ENCODE results near the gene MIPOL1.

The MIPOL1 gene

DNA sequence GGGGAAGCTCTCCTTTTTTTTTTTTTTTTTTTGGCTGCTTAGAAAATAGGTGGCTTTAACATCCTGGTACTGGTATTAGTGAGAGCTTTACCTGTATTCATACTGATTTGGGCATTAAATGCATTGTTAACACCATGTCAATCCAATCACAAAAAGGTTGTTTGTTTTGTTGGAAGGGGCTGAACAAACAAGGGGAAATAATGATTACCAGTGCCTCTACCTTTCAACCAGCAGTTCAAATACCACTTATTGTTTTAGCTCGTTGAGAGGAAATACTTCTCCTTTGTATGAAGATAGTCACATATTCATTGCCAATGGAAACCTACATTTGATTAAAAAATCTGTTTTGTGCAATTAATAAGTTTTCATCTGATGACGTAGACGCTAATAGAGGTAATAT, 72.9 kb downstream of the MIPOL1 start:
- H3K79me2 ChIP-seq (ENCODE audit: insufficient read depth, low read length): no peaks in the 10 kb centered on the region
- no peaks in the 10 kb centered on the region for H3K9me2 ChIP-seq (ENCODE audit: low read depth, low read length)
- H3K4me2 ChIP-seq (ENCODE audit: low read length): no peak overlapping the region
- H3K36me3 ChIP-seq (ENCODE audit: insufficient read depth, low read length): no peaks in the 10 kb centered on the region
- H4K20me1 ChIP-seq (ENCODE audit: insufficient read depth, low read length): no peaks in the 10 kb centered on the region
- no peak overlapping the region for H3K9ac ChIP-seq (ENCODE audit: low read length)
- no peak overlapping the region for H2AFZ ChIP-seq (ENCODE audit: low read length)
- H3K4me1 ChIP-seq (ENCODE audit: insufficient read depth, low read length, severe bottlenecking): no peaks in the 10 kb centered on the region
- H3K27ac ChIP-seq (ENCODE audit: low read depth, low read length, poor library complexity, severe bottlenecking): no peak overlapping the region
- no peaks in the 10 kb centered on the region for H3F3A ChIP-seq (ENCODE audit: insufficient read depth, low read length)
- no peaks in the 10 kb centered on the region for H3K27me3 ChIP-seq (ENCODE audit: insufficient read depth, low read length)
- H3K9me3 ChIP-seq (ENCODE audit: low read length): no peaks in the 10 kb centered on the region
- no peak for TF ChIP-seq EZH2 (IDR thresholded peaks at IDR 0.05; ENCODE audit: borderline replicate concordance, low read length)
- H3K4me3 ChIP-seq (ENCODE audit: low read depth, low read length, poor library complexity, severe bottlenecking): no peak overlapping the region

DNA sequence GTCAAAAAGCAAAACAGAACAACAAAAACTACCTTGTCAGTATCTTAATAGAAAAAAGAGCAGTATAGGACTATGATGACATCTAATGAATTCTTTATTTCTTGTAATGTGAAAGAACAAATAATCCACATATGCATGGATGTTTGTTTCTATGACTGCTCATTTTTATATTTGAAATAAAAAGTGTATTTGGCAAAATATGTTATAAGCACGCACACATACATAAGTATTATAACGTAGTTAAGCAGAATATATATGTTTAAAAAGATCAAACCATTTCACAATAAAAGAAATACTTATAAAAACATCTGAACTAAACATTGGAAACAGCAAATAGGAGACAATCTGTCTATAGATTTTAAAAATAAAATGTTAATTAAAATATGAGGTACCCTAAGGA, 74.8 kb downstream of the MIPOL1 start:
- Histone ChIP-seq H3K36me3 (ENCODE audit: insufficient read depth, low read length) (no peaks in the 10 kb centered on the region), H3K27ac (ENCODE audit: low read depth, low read length, poor library complexity, severe bottlenecking) (no peak overlapping the region), H2AFZ (ENCODE audit: low read length) (no peak overlapping the region), H3K9me3 (ENCODE audit: low read length) (no peaks in the 10 kb centered on the region), H3K9me2 (ENCODE audit: low read depth, low read length) (no peaks in the 10 kb centered on the region), H3K4me1 (ENCODE audit: insufficient read depth, low read length, severe bottlenecking) (no peaks in the 10 kb centered on the region), H3K79me2 (ENCODE audit: insufficient read depth, low read length) (no peaks in the 10 kb centered on the region), H3F3A (ENCODE audit: insufficient read depth, low read length) (no peaks in the 10 kb centered on the region), H3K9ac (ENCODE audit: low read length) (no peak overlapping the region), H3K4me3 (ENCODE audit: low read depth, low read length, poor library complexity, severe bottlenecking) (no peak overlapping the region), H3K27me3 (ENCODE audit: insufficient read depth, low read length) (no peaks in the 10 kb centered on the region), H3K4me2 (ENCODE audit: low read length) (no peak overlapping the region), H4K20me1 (ENCODE audit: insufficient read depth, low read length) (no peaks in the 10 kb centered on the region)
- no peak for TF ChIP-seq EZH2 (IDR thresholded peaks at IDR 0.05; ENCODE audit: borderline replicate concordance, low read length)
- TF ChIP-seq, protein P1, sequence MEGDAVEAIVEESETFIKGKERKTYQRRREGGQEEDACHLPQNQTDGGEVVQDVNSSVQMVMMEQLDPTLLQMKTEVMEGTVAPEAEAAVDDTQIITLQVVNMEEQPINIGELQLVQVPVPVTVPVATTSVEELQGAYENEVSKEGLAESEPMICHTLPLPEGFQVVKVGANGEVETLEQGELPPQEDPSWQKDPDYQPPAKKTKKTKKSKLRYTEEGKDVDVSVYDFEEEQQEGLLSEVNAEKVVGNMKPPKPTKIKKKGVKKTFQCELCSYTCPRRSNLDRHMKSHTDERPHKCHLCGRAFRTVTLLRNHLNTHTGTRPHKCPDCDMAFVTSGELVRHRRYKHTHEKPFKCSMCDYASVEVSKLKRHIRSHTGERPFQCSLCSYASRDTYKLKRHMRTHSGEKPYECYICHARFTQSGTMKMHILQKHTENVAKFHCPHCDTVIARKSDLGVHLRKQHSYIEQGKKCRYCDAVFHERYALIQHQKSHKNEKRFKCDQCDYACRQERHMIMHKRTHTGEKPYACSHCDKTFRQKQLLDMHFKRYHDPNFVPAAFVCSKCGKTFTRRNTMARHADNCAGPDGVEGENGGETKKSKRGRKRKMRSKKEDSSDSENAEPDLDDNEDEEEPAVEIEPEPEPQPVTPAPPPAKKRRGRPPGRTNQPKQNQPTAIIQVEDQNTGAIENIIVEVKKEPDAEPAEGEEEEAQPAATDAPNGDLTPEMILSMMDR (IDR thresholded peaks at IDR 0.05; ENCODE audit: low read length): no peak

- TF ChIP-seq EZH2 (IDR thresholded peaks at IDR 0.05; ENCODE audit: borderline replicate concordance, low read length): no peak
- TF ChIP-seq, protein P1 (IDR thresholded peaks at IDR 0.05; ENCODE audit: low read length): no peak
- H3K27ac ChIP-seq (ENCODE audit: low read depth, low read length, poor library complexity, severe bottlenecking): no peak overlapping the region
Measured at GRCh38 chr14:37274652-37275051, 76.9 kb downstream of the MIPOL1 start.

DNA sequence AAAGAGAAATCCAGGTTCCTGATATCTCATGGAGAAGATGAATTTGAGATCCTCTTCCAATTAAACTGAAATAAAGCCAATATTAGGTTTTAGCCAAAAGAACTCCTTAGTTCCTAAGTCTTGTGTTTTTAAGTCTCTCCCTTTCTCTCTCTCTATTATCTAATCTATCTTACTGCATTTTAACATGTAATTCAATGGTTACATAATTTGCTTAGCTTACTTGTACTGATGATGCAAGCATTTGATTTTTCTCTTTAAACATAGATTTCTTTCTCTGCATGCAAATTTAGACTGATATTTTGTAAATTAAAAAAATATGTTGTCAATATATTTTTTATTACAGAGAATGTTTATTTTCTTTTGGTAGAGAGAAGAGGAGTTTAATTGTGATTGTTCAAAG, 78.2 kb downstream of the MIPOL1 start:
- H3F3A ChIP-seq (ENCODE audit: insufficient read depth, low read length): no peaks in the 10 kb centered on the region
- H3K4me3 ChIP-seq (ENCODE audit: low read depth, low read length, poor library complexity, severe bottlenecking): no peak overlapping the region
- H3K4me1 ChIP-seq (ENCODE audit: insufficient read depth, low read length, severe bottlenecking): no peaks in the 10 kb centered on the region
- H3K36me3 ChIP-seq (ENCODE audit: insufficient read depth, low read length): no peaks in the 10 kb centered on the region
- no peaks in the 10 kb centered on the region for H3K27me3 ChIP-seq (ENCODE audit: insufficient read depth, low read length)
- no peak overlapping the region for H3K4me2 ChIP-seq (ENCODE audit: low read length)
- no peaks in the 10 kb centered on the region for H3K9me2 ChIP-seq (ENCODE audit: low read depth, low read length)
- H3K9ac ChIP-seq (ENCODE audit: low read length): no peak overlapping the region
- no peak overlapping the region for H3K27ac ChIP-seq (ENCODE audit: low read depth, low read length, poor library complexity, severe bottlenecking)
- no peak overlapping the region for H2AFZ ChIP-seq (ENCODE audit: low read length)
- TF ChIP-seq EZH2 (IDR thresholded peaks at IDR 0.05; ENCODE audit: borderline replicate concordance, low read length): no peak
- TF ChIP-seq, protein P1 (IDR thresholded peaks at IDR 0.05; ENCODE audit: low read length): no peak
- no peaks in the 10 kb centered on the region for H3K9me3 ChIP-seq (ENCODE audit: low read length)
- no peaks in the 10 kb centered on the region for H4K20me1 ChIP-seq (ENCODE audit: insufficient read depth, low read length)
- no peaks in the 10 kb centered on the region for H3K79me2 ChIP-seq (ENCODE audit: insufficient read depth, low read length)

More at GRCh38 chr14:37274652-37275051, 76.9 kb downstream of the MIPOL1 start:
- H3K9me2 ChIP-seq (ENCODE audit: low read depth, low read length): no peaks in the 10 kb centered on the region
- H3F3A ChIP-seq (ENCODE audit: insufficient read depth, low read length): no peaks in the 10 kb centered on the region
- no peaks in the 10 kb centered on the region for H3K36me3 ChIP-seq (ENCODE audit: insufficient read depth, low read length)
- no peaks in the 10 kb centered on the region for H3K9me3 ChIP-seq (ENCODE audit: low read length)
- no peak overlapping the region for H2AFZ ChIP-seq (ENCODE audit: low read length)
- H4K20me1 ChIP-seq (ENCODE audit: insufficient read depth, low read length): no peaks in the 10 kb centered on the region
- H3K9ac ChIP-seq (ENCODE audit: low read length): no peak overlapping the region
- H3K4me3 ChIP-seq (ENCODE audit: low read depth, low read length, poor library complexity, severe bottlenecking): no peak overlapping the region
- no peaks in the 10 kb centered on the region for H3K27me3 ChIP-seq (ENCODE audit: insufficient read depth, low read length)
- H3K4me1 ChIP-seq (ENCODE audit: insufficient read depth, low read length, severe bottlenecking): no peaks in the 10 kb centered on the region
- H3K79me2 ChIP-seq (ENCODE audit: insufficient read depth, low read length): no peaks in the 10 kb centered on the region
- H3K4me2 ChIP-seq (ENCODE audit: low read length): no peak overlapping the region
